Mucosa of rectum (tissue), 2 donors: Measurements from ENCODE around the gene CLIP1.
"Not testable (repeated sequence)": the region's sequence is repeated elsewhere in the genome, so short reads cannot be mapped to it uniquely, and the experiment has no call there.

Experiments
- H3K27ac ChIP-seq, 2 donors: one replicate each; pipeline ENCODE4 v1.7.0; 2013; ENCODE audit warnings: inconsistent platforms in 2 of 2, low read depth in 2 of 2, low read length in 2 of 2
- H3K27me3 ChIP-seq, 2 donors: one replicate each; pipeline ENCODE4 v1.7.0; 2013; ENCODE audit warnings: low read length in 2 of 2; ENCODE audit not compliant: control insufficient read depth in 2 of 2, insufficient read depth in 2 of 2
- H3K36me3 ChIP-seq, 2 donors: one replicate each; pipeline ENCODE4 v1.7.0; 2013; ENCODE audit warnings: low read length in 2 of 2; ENCODE audit not compliant: control insufficient read depth in 2 of 2, insufficient read depth in 2 of 2
- H3K4me1 ChIP-seq, 2 donors: one replicate each; pipeline ENCODE4 v1.7.0; 2013; ENCODE audit warnings: low read length in 2 of 2, mild to moderate bottlenecking in 1 of 2; ENCODE audit not compliant: control insufficient read depth in 2 of 2, insufficient read depth in 2 of 2
- H3K4me3 ChIP-seq, 2 donors: one replicate each; pipeline ENCODE4 v1.7.0; 2013; ENCODE audit warnings: low read length in 2 of 2
- H3K9ac ChIP-seq, 2 donors: one replicate each; pipeline ENCODE4 v1.7.0; 2013; ENCODE audit warnings: low read length in 2 of 2, low read depth in 1 of 2, mild to moderate bottlenecking in 1 of 2
- H3K9me3 ChIP-seq, 2 donors: one replicate each; pipeline ENCODE4 v1.7.0; 2013; ENCODE audit warnings: low read length in 2 of 2; ENCODE audit not compliant: control insufficient read depth in 2 of 2
- donor health status: healthy.
- donor health status: Normal muscosa, but diverticular disease.

The CLIP1 gene

GRCh38 chr12:122399592-122400373 is 22.7 kb downstream of the CLIP1 start:
- H3K27me3 ChIP-seq = no peaks in the 10 kb centered on the region
- peak overlapping the region; percentile 83 to 86 for H3K27ac ChIP-seq
- peaks cover 3 to 12% of the 10 kb centered on the region in 2 donors for H3K4me1 ChIP-seq
- peak overlapping the region in 1 of 2 donors; percentile 29 for H3K9ac ChIP-seq
- peak overlapping the region in 1 of 2 donors; percentile 4 for H3K4me3 ChIP-seq
- no peaks in the 10 kb centered on the region for H3K9me3 ChIP-seq
- peaks cover 0 to 4% of the 10 kb centered on the region in 2 donors for H3K36me3 ChIP-seq

GRCh38 chr12:122399254-122399591 is 23.2 kb downstream of the CLIP1 start:
- no peaks in the 10 kb centered on the region for H3K27me3 ChIP-seq
- H3K4me3 ChIP-seq = no peak overlapping the region
- peaks cover 3 to 12% of the 10 kb centered on the region in 2 donors for H3K4me1 ChIP-seq
- no peak overlapping the region for H3K9ac ChIP-seq
- peaks cover 0 to 4% of the 10 kb centered on the region in 2 donors for H3K36me3 ChIP-seq
- peak overlapping the region in 1 of 2 donors; percentile 2 for H3K27ac ChIP-seq
- H3K9me3 ChIP-seq = no peaks in the 10 kb centered on the region

- peaks cover 3 to 12% of the 10 kb centered on the region in 2 donors for H3K4me1 ChIP-seq
- not testable (repeated sequence) for H3K27ac ChIP-seq, H3K27me3 ChIP-seq, H3K9ac ChIP-seq, H3K9me3 ChIP-seq, H3K4me3 ChIP-seq, H3K36me3 ChIP-seq
Observed at GRCh38 chr12:122397981-122398380, 24.5 kb downstream of the CLIP1 start.

- Histone ChIP-seq H3K9ac (no peak overlapping the region), H3K36me3 (peaks cover 0 to 4% of the 10 kb centered on the region in 2 donors), H3K27me3 (no peaks in the 10 kb centered on the region), H3K9me3 (no peaks in the 10 kb centered on the region), H3K4me3 (no peak overlapping the region), H3K27ac (no peak overlapping the region), H3K4me1 (peaks cover 3 to 7% of the 10 kb centered on the region in 2 donors)
Observed at GRCh38 chr12:122395319-122395718, 27.1 kb downstream of the CLIP1 start.

GRCh38 chr12:122394626-122395194 is 27.8 kb downstream of the CLIP1 start:
- Histone ChIP-seq H3K27me3 (no peaks in the 10 kb centered on the region), H3K9me3 (no peaks in the 10 kb centered on the region), H3K27ac (no peak overlapping the region), H3K4me1 (peaks cover 3% of the 10 kb centered on the region in 2 donors), H3K4me3 (no peak overlapping the region), H3K36me3 (peaks cover 0 to 4% of the 10 kb centered on the region in 2 donors), H3K9ac (no peak overlapping the region)

- H3K9ac ChIP-seq = no peak overlapping the region
- no peaks in the 10 kb centered on the region for H3K4me1 ChIP-seq
- no peaks in the 10 kb centered on the region for H3K27me3 ChIP-seq
- H3K9me3 ChIP-seq = no peaks in the 10 kb centered on the region
- no peak overlapping the region for H3K4me3 ChIP-seq
- H3K36me3 ChIP-seq = peaks cover 0 to 4% of the 10 kb centered on the region in 2 donors
- H3K27ac ChIP-seq = no peak overlapping the region
Observed at GRCh38 chr12:122393817-122394216, 28.7 kb downstream of the CLIP1 start.

GRCh38 chr12:122392411-122392810 is 30.1 kb downstream of the CLIP1 start:
- Histone ChIP-seq H3K9me3 (no peaks in the 10 kb centered on the region), H3K4me3 (no peak overlapping the region), H3K9ac (no peak overlapping the region), H3K36me3 (peaks cover 0 to 4% of the 10 kb centered on the region in 2 donors), H3K27me3 (no peaks in the 10 kb centered on the region), H3K4me1 (no peaks in the 10 kb centered on the region), H3K27ac (no peak overlapping the region)

- no peaks in the 10 kb centered on the region for H3K4me1 ChIP-seq
- H3K9ac ChIP-seq = no peak overlapping the region
- H3K36me3 ChIP-seq = no peaks in the 10 kb centered on the region
- no peak overlapping the region for H3K27ac ChIP-seq
- no peaks in the 10 kb centered on the region for H3K27me3 ChIP-seq
- no peak overlapping the region for H3K4me3 ChIP-seq
- H3K9me3 ChIP-seq = no peaks in the 10 kb centered on the region
Observed at GRCh38 chr12:122389677-122390076, 32.8 kb downstream of the CLIP1 start.

- Histone ChIP-seq H3K4me1 (no peaks in the 10 kb centered on the region), H3K27ac (no peak overlapping the region)
Observed at GRCh38 chr12:122387887-122388286, 34.6 kb downstream of the CLIP1 start.

GRCh38 chr12:122385171-122386016 is 37.1 kb downstream of the CLIP1 start:
- no peak overlapping the region for H3K9ac ChIP-seq
- H3K9me3 ChIP-seq = no peaks in the 10 kb centered on the region
- no peaks in the 10 kb centered on the region for H3K27me3 ChIP-seq
- H3K4me3 ChIP-seq = no peak overlapping the region
- H3K27ac ChIP-seq = no peak overlapping the region
- peaks cover 0 to under 1% of the 10 kb centered on the region in 2 donors for H3K36me3 ChIP-seq
- no peaks in the 10 kb centered on the region for H3K4me1 ChIP-seq

More at GRCh38 chr12:122387887-122388286, 34.6 kb downstream of the CLIP1 start:
- no peaks in the 10 kb centered on the region for H3K27me3 ChIP-seq
- H3K4me3 ChIP-seq = no peak overlapping the region
- H3K9me3 ChIP-seq = no peaks in the 10 kb centered on the region
- no peak overlapping the region for H3K9ac ChIP-seq
- no peaks in the 10 kb centered on the region for H3K36me3 ChIP-seq
